K562 (cell line): ENCODE results near the gene PQBP1. TPM values are rescaled to one million over a fixed set of nuclear protein-coding genes. Genes with fewer than 3 reads are reported as not detected.

Source experiments
- BHLHE40 ChIP-seq: IDR thresholded peaks from 2 replicates; pipeline ENCODE4 v1.6.1; 2011; ENCODE audit warnings: low read length, improper control_type of control experiment
- ELF1 ChIP-seq: fragments of 200-800 bp; sonication (Bioruptor generic); IDR thresholded peaks from 2 replicates; pipeline ENCODE4 v1.6.1; 2016; ENCODE audit warnings: missing genetic modification characterization, missing compliant biosample characterization
- EP400 ChIP-seq: fragments of 450-650 bp; IDR thresholded peaks from 2 replicates; pipeline ENCODE4 v1.6.1; 2017; ENCODE audit warnings: antibody characterized with exemption, mild to moderate bottlenecking, moderate library complexity
- ETV1 ChIP-seq: fragments of 450-650 bp; conservative IDR thresholded peaks from 2 replicates; pipeline ENCODE4 v1.6.1; 2016; ENCODE audit warnings: missing genetic modification characterization, control low read depth, low read depth, missing compliant biosample characterization
- FOXJ3 ChIP-seq: sonication (generic); formaldehyde crosslinking; IDR thresholded peaks from 2 replicates; pipeline ENCODE4 v1.4.0; 2020; ENCODE audit warnings: mild to moderate bottlenecking, missing genetic modification reagents
- HLTF ChIP-seq: fragments of 450-650 bp; IDR thresholded peaks from 2 replicates; pipeline ENCODE4 v1.6.1; 2016
- KHSRP ChIP-seq: fragments of 450-650 bp; IDR thresholded peaks from 2 replicates; pipeline ENCODE4 v1.6.1; 2017
- MYBL2 ChIP-seq, 2 experiments: fragments of 450-650 bp in 1 of 2; sonication (generic) in 1 of 2; formaldehyde crosslinking in 1 of 2; IDR thresholded peaks; 2 replicates each; pipeline versions ENCODE4 v1.6.1 to v1.8.1; 2017 to 2022; ENCODE audit warnings: borderline replicate concordance in 1 of 2, inconsistent platforms in 1 of 2, low read depth in 1 of 2, mild to moderate bottlenecking in 1 of 2, missing genetic modification reagents in 1 of 2, moderate library complexity in 1 of 2
- NR2C1 ChIP-seq, 2 experiments: fragments of 450-650 bp; IDR thresholded peaks; 2 replicates each; pipeline ENCODE4 v1.6.1; 2017; ENCODE audit warnings: mild to moderate bottlenecking in 2 of 2, antibody characterized with exemption in 1 of 2, inconsistent platforms in 1 of 2, missing compliant biosample characterization in 1 of 2, missing genetic modification characterization in 1 of 2
- NR3C1 ChIP-seq: sonication (generic); formaldehyde crosslinking; IDR thresholded peaks from 2 replicates; pipeline ENCODE4 v1.8.1; 2022; ENCODE audit warnings: missing genetic modification reagents
- TBP ChIP-seq: optimal IDR thresholded peaks from 2 replicates; pipeline ENCODE3; 2011; ENCODE audit warnings: low read depth, low read length, improper control_type of control experiment
- TCF3 ChIP-seq: sonication (generic); formaldehyde crosslinking; IDR thresholded peaks from 2 replicates; pipeline ENCODE4 v1.4.0; 2020; ENCODE audit warnings: mild to moderate bottlenecking, missing genetic modification reagents
- TCFL5 ChIP-seq: fragments of 250-450 bp; sonication (Bioruptor Pico); conservative IDR thresholded peaks from 2 replicates; pipeline ENCODE4 v1.6.1; 2021; ENCODE audit warnings: mild to moderate bottlenecking, moderate library complexity, matching md5 sums
- TEAD4 ChIP-seq, 2 experiments: sonication (generic) in 1 of 2; formaldehyde crosslinking in 1 of 2; IDR thresholded peaks; 2 replicates each; pipeline versions ENCODE4 v1.6.1 to v1.8.0; 2012 to 2022; ENCODE audit warnings: borderline replicate concordance in 1 of 2, inconsistent platforms in 1 of 2, low read length in 1 of 2, mild to moderate bottlenecking in 1 of 2, missing genetic modification reagents in 1 of 2
- ZBTB2 ChIP-seq: fragments of 450-650 bp; IDR thresholded peaks from 2 replicates; pipeline ENCODE4 v1.6.1; 2016; ENCODE audit warnings: antibody characterized with exemption
- ZBTB34 ChIP-seq: fragments of 250-450 bp; sonication (Bioruptor Pico); IDR thresholded peaks from 2 replicates; pipeline ENCODE4 v1.8.0; 2021; ENCODE audit warnings: mild to moderate bottlenecking, moderate library complexity
- ZBTB7A ChIP-seq: IDR thresholded peaks from 2 replicates; pipeline ENCODE4 v1.6.1; 2011; ENCODE audit warnings: low read depth, mild to moderate bottlenecking, low read length, moderate library complexity, borderline replicate concordance; ENCODE audit not compliant: control insufficient read depth
- ZNF431 ChIP-seq: sonication (generic); formaldehyde crosslinking; IDR thresholded peaks from 2 replicates; pipeline ENCODE4 v1.8.0; 2022; ENCODE audit warnings: mild to moderate bottlenecking, missing genetic modification reagents
- ZNF644 ChIP-seq: fragments of 200-800 bp; sonication (Bioruptor generic); IDR thresholded peaks from 2 replicates; pipeline ENCODE4 v1.6.1; 2016; ENCODE audit warnings: low read depth, missing genetic modification characterization, missing compliant biosample characterization
- polyA plus RNA-seq, 8 experiments: library from polyadenylated mRNA; depleted of rRNA in 4 of 8; stranded (reverse) in 5 of 8; unstranded in 3 of 8; fragments of >200 nt; fragmentation: Nextera tagmentation in 2 of 8; fragmentation: Illumina TruSeq in 1 of 8; extraction: Ambion mirVana in 2 of 8; extraction: Trizol in 1 of 8; gene quantifications; 2 replicates each; pipeline versions ENCODE4 v1.2.1 to v1.2.3, GENCODE V29; 2011 to 2014; ENCODE audit warnings: inconsistent platforms in 1 of 8, missing spikeins in 1 of 8
- total RNA-seq, 7 experiments: library from RNA; depleted of rRNA in 6 of 7; stranded (reverse); fragments of >200 nt in 6 of 7; fragmentation: Illumina TruSeq in 2 of 7; extraction: Trizol in 2 of 7; gene quantifications; 2 replicates each; pipeline versions ENCODE4 v1.2.1 to v1.2.3, GENCODE V29; 2011 to 2021; ENCODE audit warnings: low replicate concordance in 1 of 7
- TF ChIP-seq, protein P1 (sequence below): sonication (generic); formaldehyde crosslinking; IDR thresholded peaks from 2 replicates; pipeline ENCODE4 v1.8.0; 2022; ENCODE audit warnings: missing genetic modification reagents, mild to moderate bottlenecking, borderline replicate concordance
- TF ChIP-seq, protein P2 (sequence below): sonication (generic); formaldehyde crosslinking; IDR thresholded peaks from 2 replicates; pipeline ENCODE4 v1.5.0; 2020; ENCODE audit warnings: missing genetic modification reagents

The PQBP1 gene
- total and polyA plus RNA-seq, 9 of the 15 experiments (the other 6 are each of a cell fraction or from before 2014, with no cell fraction given), result 41.3 to 262 (median 112) TPM

GRCh38 chrX:48937054-48937907 lies 39.6 kb downstream of the PQBP1 start (continued):
- no peak for TF ChIP-seq ZNF431 (CRISPR knock-in tag)
- peak; percentile 44 for TF ChIP-seq TBP
- TF ChIP-seq TCF3 (CRISPR knock-in tag), result peak; percentile 76
- TF ChIP-seq ZBTB7A, result peak; percentile 91
- 0 out of 2 replicates have a peak, but pooled peaks have one; percentile 33 for TF ChIP-seq ZNF644 (tag)
- TF ChIP-seq KHSRP, result no peak
- TF ChIP-seq ZBTB2, result 0 out of 2 replicates have a peak, but pooled peaks have one; percentile 65
- peak; percentile 84 for TF ChIP-seq BHLHE40
- peak; percentile 50; the same call in 1 of the 2 replicates for TF ChIP-seq ELF1
- no peak for TF ChIP-seq ZBTB34
- peak; percentile 59; the same call in 1 of the 2 replicates for TF ChIP-seq EP400
- peak; percentile 60 for TF ChIP-seq NR2C1 (IDR thresholded peaks at IDR 0.05)
- peak; percentile 60; the same call in 1 of the 2 replicates for TF ChIP-seq NR2C1 (tag; IDR thresholded peaks at IDR 0.05)
- TF ChIP-seq TCFL5 (CRISPR knock-in tag), result no peak
- TF ChIP-seq, protein P1, sequence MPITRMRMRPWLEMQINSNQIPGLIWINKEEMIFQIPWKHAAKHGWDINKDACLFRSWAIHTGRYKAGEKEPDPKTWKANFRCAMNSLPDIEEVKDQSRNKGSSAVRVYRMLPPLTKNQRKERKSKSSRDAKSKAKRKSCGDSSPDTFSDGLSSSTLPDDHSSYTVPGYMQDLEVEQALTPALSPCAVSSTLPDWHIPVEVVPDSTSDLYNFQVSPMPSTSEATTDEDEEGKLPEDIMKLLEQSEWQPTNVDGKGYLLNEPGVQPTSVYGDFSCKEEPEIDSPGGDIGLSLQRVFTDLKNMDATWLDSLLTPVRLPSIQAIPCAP (CRISPR knock-in tag), result no peak
- TF ChIP-seq TEAD4 (IDR thresholded peaks at IDR 0.05; ENCODE audit: low read length), result peak; percentile 71
- TF ChIP-seq TEAD4 (CRISPR knock-in tag; IDR thresholded peaks at IDR 0.05; ENCODE audit: borderline replicate concordance), result no peak
- no peak for TF ChIP-seq MYBL2 (IDR thresholded peaks at IDR 0.05; ENCODE audit: low read depth)
- no peak for TF ChIP-seq MYBL2 (CRISPR knock-in tag; IDR thresholded peaks at IDR 0.05; ENCODE audit: borderline replicate concordance)
- TF ChIP-seq, protein P2, sequence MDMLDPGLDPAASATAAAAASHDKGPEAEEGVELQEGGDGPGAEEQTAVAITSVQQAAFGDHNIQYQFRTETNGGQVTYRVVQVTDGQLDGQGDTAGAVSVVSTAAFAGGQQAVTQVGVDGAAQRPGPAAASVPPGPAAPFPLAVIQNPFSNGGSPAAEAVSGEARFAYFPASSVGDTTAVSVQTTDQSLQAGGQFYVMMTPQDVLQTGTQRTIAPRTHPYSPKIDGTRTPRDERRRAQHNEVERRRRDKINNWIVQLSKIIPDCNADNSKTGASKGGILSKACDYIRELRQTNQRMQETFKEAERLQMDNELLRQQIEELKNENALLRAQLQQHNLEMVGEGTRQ (CRISPR knock-in tag), result peak; percentile 83
- peak; percentile 92 for TF ChIP-seq ETV1 (tag)
- no peak for TF ChIP-seq FOXJ3 (CRISPR knock-in tag)
- TF ChIP-seq NR3C1 (CRISPR knock-in tag), result no peak
- TF ChIP-seq HLTF, result no peak
